ENCODE results near the gene SRF.

Gene SRF

DNA sequence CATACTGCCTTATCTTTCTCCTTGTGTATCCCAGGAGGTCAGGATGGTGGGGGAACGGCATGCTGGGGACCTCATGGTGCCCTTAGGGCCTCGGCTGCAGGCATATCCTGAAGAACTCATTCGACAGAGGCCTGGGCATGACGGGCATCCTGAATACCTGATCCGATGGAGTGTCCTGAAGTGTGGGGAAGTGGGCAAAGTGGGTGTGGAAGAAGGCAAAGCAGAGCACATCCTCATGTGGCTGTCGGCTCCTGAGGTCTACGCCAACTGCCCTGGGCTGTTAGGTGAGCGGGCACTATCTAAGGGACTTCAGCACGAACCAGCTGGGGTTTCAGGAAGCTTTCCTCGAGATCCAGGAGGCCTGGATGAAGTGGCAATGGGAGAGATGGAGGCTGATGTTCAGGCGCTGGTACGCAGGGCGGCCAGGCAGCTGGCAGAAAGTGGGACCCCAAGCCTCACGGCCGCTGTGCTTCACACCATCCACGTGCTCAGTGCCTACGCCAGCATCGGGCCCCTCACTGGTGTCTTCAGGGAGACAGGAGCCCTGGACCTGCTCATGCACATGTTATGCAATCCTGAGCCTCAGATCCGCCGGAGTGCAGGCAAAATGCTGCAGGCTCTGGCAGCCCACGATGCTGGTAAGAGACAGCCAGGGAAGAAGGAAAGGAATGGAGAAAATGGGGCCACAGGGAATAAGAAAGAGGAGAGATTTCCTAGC lies 13.4 kb downstream of the SRF start:
- DNase-seq, result no peak

DNA sequence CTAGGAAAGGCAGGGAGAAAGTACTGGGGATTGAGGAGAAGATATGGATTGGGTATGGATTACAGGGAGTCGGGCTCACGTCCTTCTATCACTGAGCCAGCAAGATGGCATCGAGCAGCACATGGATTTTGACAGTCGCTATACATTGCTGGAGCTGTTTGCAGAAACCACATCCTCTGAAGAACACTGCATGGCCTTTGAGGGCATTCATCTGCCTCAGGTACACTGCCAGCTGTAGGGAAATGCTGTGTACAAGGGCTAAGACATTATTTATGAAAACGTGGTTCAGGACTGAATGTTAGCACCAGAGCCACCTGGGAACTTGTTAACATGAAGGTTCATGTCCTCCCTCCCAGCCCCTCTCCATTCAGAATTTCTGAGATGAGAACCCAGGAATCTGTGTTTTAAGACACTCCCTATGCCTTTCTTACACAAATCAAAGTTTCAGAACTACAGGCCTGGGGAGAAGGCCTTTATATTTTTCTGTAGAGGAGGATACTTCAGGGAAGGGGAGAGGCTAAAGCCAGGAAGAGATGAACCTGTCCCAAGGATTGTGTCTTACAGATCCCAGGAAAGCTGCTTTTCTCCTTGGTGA lies 14.4 kb downstream of the SRF start:
- no peak for DNase-seq

DNA sequence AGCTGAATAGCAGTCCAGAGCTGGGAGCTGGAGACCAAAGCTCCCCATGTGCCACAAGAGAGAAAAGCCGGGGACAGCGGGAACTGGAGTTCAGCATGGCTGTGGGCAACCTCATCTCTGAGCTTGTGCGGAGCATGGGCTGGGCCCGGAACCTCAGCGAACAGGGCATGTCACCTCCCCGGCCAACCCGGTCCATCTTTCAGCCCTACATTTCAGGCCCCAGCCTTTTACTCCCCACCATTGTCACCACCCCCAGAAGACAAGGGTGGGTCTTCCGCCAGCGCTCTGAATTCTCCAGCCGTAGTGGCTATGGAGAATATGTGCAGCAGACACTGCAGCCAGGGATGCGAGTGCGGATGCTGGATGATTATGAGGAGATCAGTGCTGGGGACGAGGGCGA lies 14.9 kb downstream of the SRF start:
- DNase-seq, result no peak

DNA sequence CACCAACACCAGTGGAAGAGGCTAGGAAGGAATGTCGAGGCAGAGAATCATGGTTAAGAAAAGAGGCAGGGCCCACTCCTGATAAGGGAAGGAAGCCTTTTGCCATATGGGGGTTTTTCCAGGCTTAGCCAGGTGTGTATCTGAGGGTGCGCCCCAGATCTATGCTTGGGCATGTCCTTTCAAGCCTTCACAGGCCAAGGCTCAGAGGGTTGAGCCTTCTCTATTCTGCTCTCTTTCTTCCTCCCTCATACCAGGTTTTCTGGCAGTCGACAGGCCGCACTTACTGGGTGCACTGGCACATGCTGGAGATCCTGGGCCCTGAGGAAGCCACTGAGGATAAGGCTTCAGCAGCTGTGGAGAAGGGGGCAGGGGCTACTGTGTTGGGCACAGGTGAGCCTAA lies 15.6 kb downstream of the SRF start:
- DNase-seq, result no peak

DNA sequence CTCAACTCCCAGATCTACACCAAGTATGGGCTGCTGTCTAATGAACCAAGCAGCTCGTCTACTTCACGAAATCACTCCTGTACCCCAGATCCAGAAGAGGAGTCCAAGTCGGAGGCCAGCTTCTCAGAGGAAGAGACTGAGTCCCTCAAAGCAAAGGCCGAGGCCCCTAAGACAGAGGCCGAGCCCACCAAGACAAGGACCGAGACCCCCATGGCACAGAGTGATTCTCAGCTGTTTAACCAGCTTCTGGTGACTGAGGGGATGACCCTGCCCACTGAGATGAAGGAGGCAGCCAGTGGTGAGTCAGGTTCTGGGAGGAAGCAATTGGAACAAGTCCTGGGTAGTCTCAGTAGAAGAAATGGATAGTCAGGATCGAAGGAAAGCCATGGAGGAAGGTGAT lies 16.8 kb downstream of the SRF start:
- no peak for DNase-seq

DNA sequence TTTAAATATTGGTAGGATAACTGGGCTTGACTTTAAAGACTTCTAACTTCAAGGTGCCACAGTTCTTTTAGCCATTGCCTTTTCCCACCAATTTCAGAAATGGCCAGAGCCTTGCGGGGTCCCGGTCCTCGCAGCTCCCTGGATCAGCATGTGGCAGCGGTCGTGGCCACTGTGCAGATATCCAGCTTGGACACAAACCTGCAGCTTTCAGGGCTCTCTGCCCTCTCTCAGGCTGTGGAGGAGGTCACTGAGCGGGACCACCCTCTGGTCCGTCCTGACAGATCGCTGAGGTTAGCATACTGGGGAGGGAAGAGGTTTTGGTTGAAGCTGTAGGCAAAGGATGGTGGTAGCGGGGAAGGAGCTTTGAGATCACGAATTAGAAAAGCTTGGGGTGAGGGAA lies 17.4 kb downstream of the SRF start:
- DNase-seq, result no peak

DNA sequence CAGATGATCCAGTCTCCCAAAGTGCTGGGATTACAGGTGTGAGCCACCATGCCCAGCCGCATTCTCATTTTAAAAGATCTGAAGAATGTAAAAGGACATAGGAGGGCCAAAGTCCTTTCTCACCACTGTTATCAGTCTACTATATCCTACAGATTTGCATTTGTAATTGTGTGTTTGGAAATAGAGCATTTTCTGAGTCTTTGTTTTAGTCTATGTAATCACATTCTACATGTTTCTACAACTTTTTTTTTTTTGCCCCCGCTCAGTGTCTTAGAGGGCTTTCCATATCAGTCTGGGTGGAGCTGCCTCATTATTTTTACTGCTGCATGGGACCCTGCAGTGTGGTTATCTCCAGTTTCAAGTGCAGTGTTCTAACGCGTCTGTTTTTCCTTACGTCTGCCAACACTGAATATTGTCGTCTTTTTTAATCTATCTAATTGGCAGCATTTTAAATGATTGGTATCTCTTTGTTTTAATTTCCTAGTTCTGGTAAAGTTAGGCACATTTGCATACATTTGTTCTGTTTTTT lies 18.8 kb downstream of the SRF start:
- no peak for DNase-seq

DNA sequence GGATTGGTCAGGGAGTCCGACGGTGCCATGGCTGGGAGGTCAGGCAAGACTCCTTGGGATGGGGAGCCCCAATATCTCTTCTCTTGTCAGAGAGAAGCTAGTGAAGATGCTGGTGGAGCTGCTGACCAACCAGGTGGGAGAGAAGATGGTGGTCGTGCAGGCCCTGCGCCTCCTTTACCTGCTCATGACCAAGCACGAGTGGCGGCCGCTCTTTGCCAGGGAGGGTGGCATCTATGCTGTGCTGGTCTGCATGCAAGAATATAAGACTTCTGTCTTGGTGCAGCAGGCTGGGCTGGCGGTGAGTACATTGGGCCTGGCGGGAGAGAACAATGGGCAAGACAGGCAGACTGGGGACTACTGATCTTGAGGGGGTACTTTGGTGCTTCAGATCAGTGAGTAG lies 21.8 kb downstream of the SRF start:
- no peak for DNase-seq

DNA sequence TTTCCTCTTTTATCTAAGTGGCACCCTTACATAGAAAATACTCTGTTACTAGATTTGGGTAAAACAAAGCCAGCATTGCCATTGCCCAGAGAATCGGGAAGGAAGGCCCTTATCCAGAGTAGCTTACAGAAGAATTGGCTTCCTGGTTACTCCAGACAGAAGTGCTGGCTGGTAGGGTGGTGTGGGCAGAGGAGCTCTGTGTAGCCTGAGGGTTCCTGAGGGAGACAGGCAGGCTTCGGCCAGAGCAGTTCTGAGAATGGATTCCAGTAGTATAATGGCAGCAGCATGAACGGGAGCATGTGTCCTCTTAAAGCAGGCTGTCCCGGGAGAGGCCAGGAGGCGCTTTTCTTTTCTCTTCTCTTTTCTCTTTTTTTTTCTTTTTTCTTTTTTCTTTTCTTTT lies 22.9 kb downstream of the SRF start:
- no peak for DNase-seq

DNA sequence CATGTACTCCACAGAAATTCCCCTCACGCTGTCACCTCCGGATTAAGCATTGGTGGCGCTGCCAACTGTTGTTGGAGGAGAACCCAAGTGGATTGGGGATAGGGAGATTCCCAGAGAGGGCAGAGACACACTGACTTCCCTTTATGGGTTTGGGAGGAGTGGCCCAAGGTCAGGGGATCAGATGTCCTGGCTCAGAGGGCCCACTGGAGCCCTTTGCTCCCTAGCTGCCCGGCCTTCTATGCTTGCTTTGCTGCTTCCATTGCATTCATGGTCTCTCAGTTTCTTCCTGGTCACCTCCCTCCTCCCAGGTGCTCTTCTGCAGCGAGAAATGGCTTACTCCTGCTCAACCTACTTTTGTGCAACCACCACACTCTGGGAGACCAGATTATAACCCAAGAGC lies 25.3 kb downstream of the SRF start:
- no peak for DNase-seq

DNA sequence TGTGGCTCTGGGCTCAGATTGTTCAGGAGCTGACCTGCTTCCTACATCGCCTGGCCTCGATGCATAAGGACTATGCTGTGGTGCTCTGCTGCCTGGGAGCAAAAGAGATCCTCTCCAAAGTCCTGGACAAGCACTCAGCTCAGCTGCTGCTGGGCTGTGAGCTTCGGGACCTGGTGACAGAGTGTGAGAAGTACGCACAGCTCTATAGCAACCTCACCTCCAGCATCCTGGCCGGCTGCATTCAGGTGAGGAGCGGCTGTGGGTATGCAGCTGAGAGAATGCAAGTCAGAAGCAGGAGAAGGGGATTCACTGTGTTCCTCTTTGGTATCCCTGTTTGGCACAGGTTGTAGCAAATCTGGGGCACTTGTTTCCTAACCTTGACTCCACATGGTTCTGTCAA lies 28.8 kb downstream of the SRF start:
- no peak for DNase-seq

DNA sequence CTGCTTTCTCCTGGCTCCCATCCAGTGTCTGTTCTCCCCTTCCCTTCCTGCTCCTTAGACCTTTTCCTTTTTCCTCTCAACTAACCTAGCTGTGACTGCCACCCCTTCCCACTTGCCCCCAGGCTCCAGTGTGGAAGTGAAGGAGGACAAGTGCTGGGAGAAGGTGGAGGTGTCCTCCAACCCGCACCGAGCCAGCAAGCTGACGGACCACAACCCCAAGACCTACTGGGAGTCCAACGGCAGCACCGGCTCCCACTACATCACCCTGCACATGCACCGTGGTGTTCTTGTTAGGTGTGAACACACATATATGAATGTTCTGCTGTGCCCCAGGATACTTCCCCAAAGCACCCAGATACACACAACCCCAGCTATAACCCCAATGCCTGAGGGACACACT lies 29.5 kb downstream of the SRF start:
- DNase-seq, result no peak

DNA sequence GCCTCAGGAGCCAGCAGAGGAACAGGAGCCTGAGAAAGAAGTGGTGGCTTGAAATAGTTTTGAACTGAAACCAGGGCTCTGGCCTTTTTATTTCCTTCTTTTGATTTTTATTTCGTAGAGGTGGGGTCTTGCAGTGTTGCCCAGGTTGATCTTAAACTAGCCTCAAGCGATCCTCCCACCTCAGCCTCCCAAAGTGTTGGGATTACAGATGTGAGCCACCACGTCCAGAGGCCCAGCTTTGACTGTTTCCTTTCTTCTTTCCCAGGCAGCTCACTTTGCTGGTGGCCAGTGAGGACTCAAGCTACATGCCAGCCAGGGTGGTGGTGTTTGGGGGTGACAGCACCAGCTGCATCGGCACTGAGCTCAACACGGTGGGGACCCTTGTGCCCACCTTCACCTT lies 31.4 kb downstream of the SRF start:
- no peak for DNase-seq

DNA sequence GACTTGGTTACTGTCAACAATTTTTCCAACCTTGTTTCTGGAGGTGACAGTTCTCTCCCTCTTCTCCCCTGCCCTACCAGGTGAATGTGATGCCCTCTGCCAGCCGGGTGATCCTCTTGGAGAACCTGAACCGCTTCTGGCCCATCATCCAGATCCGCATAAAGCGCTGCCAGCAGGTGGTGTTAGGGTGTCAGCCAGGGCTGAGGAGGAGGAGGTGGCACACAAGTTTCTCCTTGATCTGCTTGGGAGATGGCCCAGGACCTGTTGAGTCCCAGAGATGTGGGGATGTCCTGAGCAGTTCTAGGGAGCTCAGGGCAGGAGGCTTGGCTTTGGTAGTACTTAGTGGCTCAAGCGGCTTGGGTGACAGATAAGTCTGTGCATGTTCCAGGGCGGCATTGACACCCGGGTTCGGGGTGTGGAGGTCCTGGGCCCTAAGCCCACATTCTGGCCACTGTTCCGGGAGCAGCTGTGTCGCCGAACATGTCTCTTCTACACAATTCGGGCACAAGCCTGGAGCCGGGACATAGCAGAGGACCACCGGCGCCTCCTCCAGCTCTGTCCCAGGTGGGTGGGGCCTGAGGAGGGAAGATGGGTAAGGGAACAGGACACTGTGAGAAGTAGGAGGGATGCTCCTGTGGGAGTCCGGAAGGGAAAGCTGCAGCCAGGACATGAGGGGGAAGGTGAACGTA lies 32.1 kb downstream of the SRF start:
- no peak for DNase-seq

DNA sequence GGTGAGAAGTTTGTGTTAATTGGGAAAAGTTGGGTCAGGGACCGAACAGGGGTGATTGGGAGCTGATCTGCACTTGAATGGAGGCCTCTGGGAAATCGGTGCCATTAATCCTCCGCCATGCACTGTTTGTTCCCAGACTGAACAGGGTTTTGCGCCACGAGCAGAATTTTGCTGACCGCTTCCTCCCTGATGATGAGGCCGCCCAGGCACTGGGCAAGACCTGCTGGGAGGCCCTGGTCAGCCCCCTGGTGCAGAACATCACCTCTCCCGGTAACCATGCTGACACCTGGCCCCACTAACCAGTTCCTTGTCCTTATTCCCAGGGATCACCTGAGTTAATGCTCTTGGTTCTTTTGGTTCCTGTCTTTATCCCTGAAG lies 32.6 kb downstream of the SRF start:
- DNase-seq, result no peak

DNA sequence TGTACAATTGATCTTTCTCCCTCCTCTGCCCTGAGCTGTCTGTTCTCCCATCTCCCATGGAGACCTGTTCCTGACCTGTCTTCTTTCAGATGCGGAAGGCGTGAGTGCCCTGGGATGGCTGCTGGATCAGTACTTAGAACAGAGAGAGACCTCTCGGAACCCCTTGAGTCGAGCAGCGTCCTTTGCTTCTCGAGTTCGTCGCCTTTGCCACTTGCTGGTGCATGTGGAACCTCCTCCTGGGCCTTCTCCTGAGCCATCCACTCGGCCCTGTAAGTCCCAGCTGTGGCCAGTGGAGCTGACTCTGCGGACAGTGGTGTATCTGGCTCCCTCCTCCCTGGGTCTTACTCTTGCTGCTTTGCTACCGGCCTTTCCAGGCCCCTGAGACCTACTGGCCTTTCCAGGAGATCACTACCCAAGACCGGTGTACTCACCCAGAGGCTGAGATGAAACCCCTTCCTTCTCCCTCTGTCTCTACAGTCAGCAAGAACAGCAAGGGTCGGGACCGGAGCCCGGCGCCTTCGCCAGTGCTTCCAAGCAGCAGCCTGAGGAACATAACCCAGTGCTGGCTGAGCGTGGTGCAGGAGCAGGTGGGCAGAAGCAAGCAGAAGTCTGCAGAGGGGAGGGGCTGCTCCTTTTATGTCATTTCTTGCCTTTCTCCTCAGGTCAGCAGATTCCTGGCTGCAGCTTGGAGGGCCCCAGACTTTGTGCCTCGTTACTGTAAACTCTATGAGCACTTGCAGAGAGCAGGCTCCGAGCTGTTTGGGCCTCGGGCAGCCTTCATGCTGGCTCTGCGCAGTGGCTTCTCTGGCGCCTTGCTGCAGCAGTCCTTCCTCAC lies 33.4 kb downstream of the SRF start:
- no peak for DNase-seq

DNA sequence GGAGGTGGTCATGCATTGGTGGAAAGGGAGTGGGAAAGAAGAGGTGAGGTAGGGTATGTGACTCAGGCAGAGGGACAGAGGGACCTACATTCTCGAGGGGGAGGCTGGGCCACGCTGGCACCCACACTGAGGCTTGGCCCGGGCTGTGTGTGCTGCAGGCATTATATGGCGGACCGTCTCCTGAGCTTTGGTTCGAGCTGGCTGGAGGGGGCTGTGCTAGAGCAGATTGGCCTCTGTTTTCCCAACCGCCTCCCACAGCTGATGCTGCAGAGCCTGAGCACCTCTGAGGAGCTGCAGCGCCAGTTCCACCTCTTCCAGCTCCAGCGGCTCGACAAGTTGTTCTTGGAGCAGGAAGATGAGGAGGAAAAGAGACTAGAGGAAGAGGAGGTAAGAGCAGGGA lies 34.8 kb downstream of the SRF start:
- DNase-seq, result no peak

DNA sequence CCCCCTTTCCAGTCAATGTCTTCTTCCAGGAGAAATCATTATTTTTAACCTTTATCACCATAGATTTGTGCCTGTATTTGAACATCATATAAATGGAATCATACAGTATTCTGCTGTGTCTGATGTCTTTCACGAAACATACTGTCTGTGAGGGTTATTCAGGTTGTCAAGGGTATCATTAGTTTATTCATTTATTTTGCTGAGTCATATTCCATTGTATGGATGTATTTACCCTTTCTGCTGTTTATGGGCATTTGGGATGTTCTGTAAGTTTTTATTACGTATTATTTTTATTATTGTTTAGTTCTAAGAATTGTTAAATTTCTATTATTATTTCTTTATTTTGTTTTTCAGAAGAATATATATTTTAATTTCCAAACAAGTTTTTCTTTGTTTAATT lies 36.2 kb downstream of the SRF start:
- DNase-seq, result no peak

DNA sequence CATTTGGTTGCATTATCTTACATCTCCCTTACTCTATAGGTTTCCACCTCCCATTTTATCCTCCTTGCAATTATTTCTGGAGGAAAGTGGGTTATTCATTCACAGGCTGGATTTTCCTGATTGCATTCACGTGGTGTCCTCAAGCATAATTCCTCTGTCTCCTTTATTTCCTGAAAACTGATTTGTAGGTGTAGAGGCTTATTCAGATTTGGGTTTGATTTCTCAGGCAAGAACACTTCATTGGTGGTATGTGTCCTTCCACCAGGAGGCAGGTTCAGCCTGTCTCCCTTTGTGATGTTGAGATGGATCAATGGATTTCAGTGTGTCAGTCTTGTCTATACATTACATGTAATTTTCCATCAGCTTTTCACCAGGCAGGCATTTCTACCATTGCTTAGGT lies 40.9 kb downstream of the SRF start:
- no peak for DNase-seq

DNA sequence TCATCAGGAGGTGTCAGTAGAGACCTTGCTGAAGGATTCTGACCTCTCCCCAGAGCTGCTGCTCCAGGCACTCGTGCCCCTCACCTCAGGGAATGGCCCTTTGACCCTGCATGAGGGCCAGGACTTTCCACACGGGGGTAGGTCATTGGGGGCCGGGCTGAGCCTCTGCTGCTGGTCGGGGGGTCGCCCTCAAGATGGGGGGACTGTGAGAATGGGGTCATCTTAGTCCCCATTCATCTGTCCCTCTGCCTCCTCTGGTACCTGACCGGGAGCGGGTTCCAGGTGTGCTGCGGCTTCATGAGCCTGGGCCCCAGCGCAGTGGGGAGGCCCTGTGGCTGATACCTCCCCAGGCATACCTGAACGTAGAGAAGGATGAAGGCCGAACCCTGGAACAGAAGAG lies 42.4 kb downstream of the SRF start:
- DNase-seq, result no peak

DNA sequence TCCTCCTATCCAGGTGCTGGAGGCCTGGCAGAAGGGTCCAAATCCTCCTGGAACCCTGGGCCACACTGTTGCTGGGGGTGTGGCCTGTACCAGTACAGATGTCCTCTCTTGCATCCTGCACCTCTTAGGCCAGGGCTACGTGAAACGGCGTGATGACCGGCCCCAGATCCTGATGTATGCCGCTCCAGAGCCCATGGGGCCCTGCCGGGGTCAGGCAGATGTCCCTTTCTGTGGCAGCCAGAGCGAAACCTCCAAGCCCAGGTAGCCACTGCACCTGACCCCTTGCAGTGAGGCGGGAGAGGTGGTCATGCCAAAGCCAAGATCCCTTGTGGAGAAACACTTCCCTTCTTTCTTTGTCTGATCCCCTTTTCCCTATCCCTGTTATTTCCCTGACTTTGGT lies 44.0 kb downstream of the SRF start:
- no peak for DNase-seq

DNA sequence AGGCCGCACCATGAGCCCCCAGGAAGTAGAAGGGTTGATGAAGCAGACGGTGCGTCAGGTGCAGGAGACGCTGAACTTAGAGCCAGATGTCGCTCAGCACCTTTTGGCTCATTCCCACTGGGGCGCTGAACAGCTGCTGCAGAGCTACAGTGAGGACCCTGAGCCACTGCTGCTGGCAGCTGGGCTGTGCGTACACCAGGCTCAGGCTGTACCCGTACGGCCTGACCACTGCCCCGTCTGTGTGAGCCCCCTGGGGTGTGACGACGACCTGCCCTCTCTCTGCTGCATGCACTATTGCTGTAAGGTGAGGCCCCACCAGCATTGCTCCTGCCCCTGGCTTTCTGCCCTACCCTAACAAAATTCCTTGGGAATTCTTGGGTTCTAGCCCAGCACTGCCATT lies 45.1 kb downstream of the SRF start:
- DNase-seq, result no peak

DNA sequence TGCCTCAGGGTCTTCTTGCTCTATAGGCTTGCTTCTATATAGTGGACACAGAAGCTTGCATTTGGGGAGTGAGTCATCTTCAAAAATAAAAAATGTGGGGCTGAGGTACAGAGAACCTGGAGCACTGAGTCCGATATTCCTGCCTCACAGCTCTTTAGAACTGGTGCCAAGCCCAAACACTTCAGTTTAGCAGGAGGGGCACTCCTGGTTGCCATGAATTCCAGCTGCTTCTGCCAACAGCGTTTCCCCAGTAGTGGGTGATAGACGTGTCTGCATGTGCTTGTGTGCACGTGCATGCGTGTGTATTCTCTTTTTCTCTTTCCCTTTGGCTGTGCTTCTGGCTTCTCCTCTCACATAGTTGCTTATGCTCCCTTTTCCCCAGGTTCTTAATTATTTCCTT lies 46.3 kb downstream of the SRF start:
- DNase-seq, result no peak

DNA sequence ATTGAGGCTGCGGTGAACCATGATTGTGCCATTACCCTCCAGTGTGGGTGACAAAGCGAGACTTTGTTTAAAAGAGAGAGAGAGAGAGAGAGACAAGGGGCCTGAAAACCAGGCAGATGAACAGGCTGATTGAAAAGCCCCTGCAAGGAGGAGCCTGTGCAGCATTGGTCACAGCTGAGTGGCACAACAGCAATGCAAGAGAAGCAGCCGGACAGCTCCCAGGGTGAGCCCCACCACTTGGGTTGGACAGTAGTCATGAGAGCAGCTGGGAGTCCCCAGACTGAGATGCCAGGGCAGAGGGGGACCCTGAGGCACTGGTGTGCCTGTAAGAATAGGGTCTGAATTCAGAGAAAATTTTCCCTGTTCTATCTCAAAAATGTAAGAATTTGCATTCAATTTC lies 48.0 kb downstream of the SRF start:
- DNase-seq, result no peak

Measured in KG1 (cell line).